Measurements from ENCODE around the gene SSU72. TPM values are rescaled to one million over a fixed set of nuclear protein-coding genes. Genes with fewer than 3 reads are reported as not detected.

SSU72 gene
- total RNA-seq, 3 donors from 2014 or later, result 117 to 123 (median 120) TPM

- no peak for TF ChIP-seq CTCF (IDR thresholded peaks at IDR 0.05)
- H3K4me3 ChIP-seq, result no peak overlapping the region
- no peaks in the 10 kb centered on the region for H3K4me1 ChIP-seq (ENCODE audit: low read depth)
- DNase-seq (peak in 1 of 3 donors; percentile 39), ATAC-seq (no peak)
- intact Hi-C loops (cut with DNase I, micrococcal nuclease), result no loop called here
- H3K9me3 ChIP-seq, result no peaks in the 10 kb centered on the region
- no peaks in the 10 kb centered on the region for H3K36me3 ChIP-seq (ENCODE audit: low read depth)
These were observed 28.5 kb downstream of the SSU72 start for GRCh38 chr1:1545946-1546737.

- no peaks in the 10 kb centered on the region for H3K36me3 ChIP-seq (ENCODE audit: low read depth)
- no peak for ATAC-seq
- peaks cover 8% of the 10 kb centered on the region for H3K4me1 ChIP-seq (ENCODE audit: low read depth)
- TF ChIP-seq CTCF (IDR thresholded peaks at IDR 0.05), result no peak
- H3K9me3 ChIP-seq, result no peaks in the 10 kb centered on the region
- intact Hi-C loops (cut with DNase I, micrococcal nuclease), result no loop called here
- no peak for DNase-seq
- no peak overlapping the region for H3K4me3 ChIP-seq
These were observed 30.1 kb downstream of the SSU72 start for GRCh38 chr1:1544544-1544943.

GRCh38 chr1:1543706-1544099 is 31.0 kb downstream of the SSU72 start:
- Histone ChIP-seq H3K36me3 (ENCODE audit: low read depth) (no peaks in the 10 kb centered on the region), H3K9me3 (no peaks in the 10 kb centered on the region), H3K4me3 (no peak overlapping the region), H3K4me1 (ENCODE audit: low read depth) (peaks cover 10% of the 10 kb centered on the region)
- intact Hi-C loops (cut with DNase I, micrococcal nuclease), result no loop called here
- no peak for TF ChIP-seq CTCF (IDR thresholded peaks at IDR 0.05)
- ATAC-seq, result no peak
- DNase-seq, result no peak

GRCh38 chr1:1542766-1543705 is 31.6 kb downstream of the SSU72 start:
- ATAC-seq, result peak; percentile 5

More at GRCh38 chr1:1542766-1543705, 31.6 kb downstream of the SSU72 start:
- Histone ChIP-seq H3K36me3 (ENCODE audit: low read depth) (no peaks in the 10 kb centered on the region), H3K4me1 (ENCODE audit: low read depth) (peaks cover 10% of the 10 kb centered on the region), H3K4me3 (no peak overlapping the region), H3K9me3 (no peaks in the 10 kb centered on the region)
- peak in 1 of 3 donors; percentile 51 for DNase-seq
- no peak for TF ChIP-seq CTCF (IDR thresholded peaks at IDR 0.05)
- intact Hi-C loops (cut with DNase I, micrococcal nuclease), result no loop called here
